HG02981 (cell line): ENCODE data around the gene RGS10.

Experiments
- ATAC-seq: cut with Tn5 transposase; IDR thresholded peaks from one replicate; pipeline ENCODE4 v1.9.1; 2021; ENCODE audit warnings: mild to moderate bottlenecking, moderate library complexity; ENCODE audit not compliant: unreplicated experiment

RGS10 gene

DNA sequence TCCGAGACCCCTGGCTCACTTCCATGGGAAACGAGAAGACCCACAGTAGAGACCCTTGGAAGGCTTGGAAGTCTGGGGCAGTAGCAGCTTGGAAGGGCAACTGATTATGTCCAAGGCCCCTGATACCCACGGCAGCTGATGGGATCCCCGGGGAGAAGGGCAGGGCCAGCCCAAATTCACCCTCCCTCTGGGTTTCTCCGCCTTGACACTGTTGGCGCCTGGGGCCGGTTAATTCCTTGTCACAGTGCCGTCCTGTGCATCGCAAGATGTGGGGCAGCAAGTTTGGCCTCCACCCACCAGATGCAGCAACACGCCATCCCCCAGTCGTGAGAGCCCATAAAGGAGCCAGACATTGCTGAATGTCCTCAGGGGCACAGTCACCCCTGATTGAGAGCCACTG, 89.2 kb downstream of the RGS10 start:
- ATAC-seq, result no peak

DNA sequence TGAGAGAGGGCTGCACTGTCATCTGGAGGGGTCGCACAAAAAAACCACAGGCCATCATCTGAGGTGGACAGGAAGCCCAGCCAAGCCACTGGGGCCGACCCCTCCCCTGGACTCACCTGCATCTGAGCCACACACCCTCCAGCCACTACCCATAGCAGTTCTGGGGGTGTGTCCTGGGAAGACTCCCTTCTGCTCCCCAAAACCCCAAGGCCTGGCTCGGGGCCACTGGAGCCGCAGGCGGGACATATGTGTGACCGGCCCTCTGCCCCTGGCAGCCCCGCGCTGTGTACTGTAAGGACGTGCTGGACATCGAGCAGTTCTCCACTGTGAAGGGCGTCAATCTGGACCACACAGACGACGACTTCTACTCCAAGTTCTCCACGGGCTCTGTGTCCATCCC, 90.1 kb downstream of the RGS10 start:
- ATAC-seq, result no peak

DNA sequence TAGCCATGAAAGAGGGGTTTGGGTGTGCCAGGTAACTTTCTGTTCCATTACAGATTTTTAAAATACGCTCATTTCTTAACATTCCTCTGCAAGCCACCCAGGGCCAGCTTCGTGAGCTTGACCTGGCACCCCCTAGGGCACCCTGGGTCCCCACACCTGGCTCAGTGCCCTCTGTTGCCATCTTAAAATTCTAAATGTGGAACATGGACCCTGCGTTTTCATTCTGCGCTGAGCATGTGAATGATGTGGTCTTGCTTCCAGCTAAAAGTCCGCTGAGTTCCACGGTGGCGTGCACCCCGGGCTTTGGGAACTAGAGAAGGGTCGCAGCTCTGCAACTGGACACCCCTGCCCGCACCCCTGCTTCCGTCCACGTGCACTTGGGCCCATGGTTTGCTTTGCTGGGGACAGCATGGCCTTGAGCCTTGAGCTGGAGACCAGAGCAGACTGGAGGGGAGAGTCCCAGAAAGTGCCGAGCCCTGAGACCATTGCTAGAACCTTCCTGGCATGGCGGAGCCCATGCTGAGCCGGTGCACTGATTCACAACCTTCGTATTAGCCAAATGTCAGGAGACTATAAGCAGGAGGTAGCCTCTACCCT, 91.1 kb downstream of the RGS10 start:
- ATAC-seq, result no peak

DNA sequence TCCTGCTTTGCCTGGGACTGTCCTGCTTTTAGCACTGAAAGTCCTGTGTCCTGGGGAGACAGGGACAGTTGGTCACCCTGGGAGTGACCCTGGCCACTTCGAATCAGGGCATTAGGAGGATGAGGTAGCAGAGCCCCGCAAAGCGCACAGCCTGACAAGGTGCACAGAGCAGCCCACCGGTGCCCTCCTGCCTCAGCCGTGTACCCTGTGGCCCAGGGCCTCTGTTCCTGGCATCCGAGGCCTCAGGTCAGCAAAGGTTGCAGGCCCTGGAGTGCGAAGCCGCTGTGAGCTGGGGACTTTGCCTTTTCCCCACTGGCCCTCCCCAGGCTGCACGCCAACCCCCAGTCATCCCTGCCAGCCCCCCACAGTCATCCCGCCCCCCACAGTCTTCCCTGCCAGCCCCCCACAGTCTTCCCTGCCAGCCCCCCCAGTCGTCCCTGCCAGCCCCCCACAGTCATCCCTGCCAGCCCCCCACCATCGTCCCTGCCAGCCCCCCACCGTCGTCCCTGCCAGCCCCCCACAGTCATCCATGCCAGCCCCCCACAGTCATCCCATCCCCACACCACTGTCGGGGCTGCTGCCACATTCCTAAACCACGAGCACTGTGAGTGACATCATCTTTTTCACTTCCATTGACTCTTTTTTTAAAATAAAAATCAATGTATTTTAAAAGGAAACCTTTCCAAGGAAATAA, 91.8 kb downstream of the RGS10 start:
- no peak for ATAC-seq
